ENCODE data around the gene SLC17A6.

- TF ChIP-seq CTCF (IDR thresholded peaks at IDR 0.05) (no peak), POLR2AphosphoS5 (IDR thresholded peaks at IDR 0.05) (no peak), POLR2A (IDR thresholded peaks at IDR 0.05) (no peak), EP300 (IDR thresholded peaks at IDR 0.05) (no peak)
These were observed 3.4 kb downstream of the SLC17A6 start for GRCh38 chr11:22341588-22341931.

Measured in upper lobe of left lung (tissue), 4 donors.